ENCODE measurements around the gene TSHZ2. TPM values are rescaled to one million over a fixed set of nuclear protein-coding genes. Genes with fewer than 3 reads are reported as not detected.

TSHZ2 gene
- total RNA-seq, 1 experiment from 2014 or later, result 0.07 TPM

GRCh38 chr20:53371216-53371615 is 399.1 kb downstream of the TSHZ2 start:
- H4K8ac ChIP-seq (replicated peaks; ENCODE audit: insufficient read length, low read depth, low read length), result no peak overlapping the region
- H3K27ac ChIP-seq (ENCODE audit: insufficient read length, low read depth, low read length), result no peak overlapping the region
- no peaks in the 10 kb centered on the region for H3K23me2 ChIP-seq (ENCODE audit: insufficient read length, low read depth, low read length, poor library complexity, severe bottlenecking)
- no peak overlapping the region for H3K56ac ChIP-seq (ENCODE audit: insufficient read length, low read depth, low read length)
- Mint-ChIP-seq H3K9me3 (no peaks in the 10 kb centered on the region), H3K27ac (no peak overlapping the region; a peak in 1 of 7 replicates), H3K4me1 (0 out of 4 replicates have a peak, but pooled peaks cover 2% of the 10 kb centered on the region in 2 experiments), H3K4me3 (no peak overlapping the region), H3K36me3 (ENCODE audit: insufficient read depth in 1 of 3, low read depth in 3 of 3) (no peaks in the 10 kb centered on the region), H3K27me3 (ENCODE audit: low read depth) (no peaks in the 10 kb centered on the region)
- no peak overlapping the region for H3K4ac ChIP-seq (ENCODE audit: low read depth, low read length)
- no CpG with 5 or more reads among the region's 4 CpGs for WGBS (ENCODE audit: extremely low coverage, insufficient read length, low lambda C conversion rate)
- H3K9ac ChIP-seq (ENCODE audit: extremely low read depth, insufficient read length, low read length), result no peak overlapping the region
- H3T11ph ChIP-seq (ENCODE audit: low read length), result no peak overlapping the region
- H3K79me2 ChIP-seq (ENCODE audit: insufficient read depth, low read length), result no peaks in the 10 kb centered on the region
- no peak overlapping the region for H2BK12ac ChIP-seq (ENCODE audit: insufficient read length, low read depth, low read length)
- no peaks in the 10 kb centered on the region for H3K27me3 ChIP-seq (ENCODE audit: insufficient read depth, low read length)
- H2BK5ac ChIP-seq (ENCODE audit: insufficient read length, low read length), result no peak overlapping the region
- H2BK120ac ChIP-seq (ENCODE audit: low read depth, low read length, poor library complexity, severe bottlenecking), result no peak overlapping the region
- no peak overlapping the region for H2AK5ac ChIP-seq (ENCODE audit: insufficient read length, low read length)
- no peaks in the 10 kb centered on the region for H4K20me1 ChIP-seq (ENCODE audit: control insufficient read depth, insufficient read depth, insufficient read length)
- no peaks in the 10 kb centered on the region for H3K79me1 ChIP-seq (ENCODE audit: insufficient read depth, low read depth, low read length, poor library complexity, severe bottlenecking)
- no peak overlapping the region for H3K4me2 ChIP-seq (ENCODE audit: insufficient read depth, insufficient read length, low read length)
- no peak for TF ChIP-seq CTCF (conservative IDR thresholded peaks at IDR 0.05)
- H4K91ac ChIP-seq (ENCODE audit: insufficient read length, low read depth, low read length), result no peak overlapping the region
- H3K9me3 ChIP-seq (ENCODE audit: control insufficient read depth, low read depth, low read length), result no peaks in the 10 kb centered on the region
- no peaks in the 10 kb centered on the region for H3K4me1 ChIP-seq (ENCODE audit: insufficient read depth, low read length)
- no peak overlapping the region for H3K18ac ChIP-seq (ENCODE audit: insufficient read length, low read depth, low read length)
- H2BK15ac ChIP-seq (ENCODE audit: low read depth, low read length), result no peak overlapping the region
- H3K14ac ChIP-seq (ENCODE audit: insufficient read depth, low read length), result no peak overlapping the region
- H3K23ac ChIP-seq (ENCODE audit: insufficient read length, low read depth, low read length), result no peak overlapping the region
- H2BK20ac ChIP-seq (ENCODE audit: low read depth, low read length, poor library complexity, severe bottlenecking), result no peak overlapping the region
- no peak for DNase-seq
- no peak overlapping the region for H2AFZ ChIP-seq (ENCODE audit: low read length)
- H4K5ac ChIP-seq (ENCODE audit: insufficient read length, low read depth, low read length), result no peak overlapping the region

Measured in H9 (cell line).